ENCODE measurements around the gene CYTH1.

Gene CYTH1

GRCh38 chr17:78667091-78667490 is 115.0 kb downstream of the CYTH1 start:
- Histone ChIP-seq H3K36me3 (ENCODE audit: insufficient read depth) (no peaks in the 10 kb centered on the region), H3K9ac (no peak overlapping the region), H3K79me2 (ENCODE audit: insufficient read depth, low read depth) (no peaks in the 10 kb centered on the region), H4K20me1 (ENCODE audit: insufficient read depth) (no peaks in the 10 kb centered on the region), H2AFZ (ENCODE audit: low read depth) (no peak overlapping the region), H3K4me3 (IDR thresholded peaks at IDR 0.05; ENCODE audit: insufficient read depth, low read depth, low read length) (no peak overlapping the region), H3K27me3 (ENCODE audit: insufficient read depth, low read depth) (no peaks in the 10 kb centered on the region), H3K4me2 (no peak overlapping the region), H3K4me1 (ENCODE audit: low read depth, poor library complexity, severe bottlenecking) (no peaks in the 10 kb centered on the region), H3K27ac (no peak overlapping the region)
- TF ChIP-seq CTCF (conservative IDR thresholded peaks at IDR 0.05; ENCODE audit: low read depth, low read length): no peak

GRCh38 chr17:78665952-78666920 is 115.8 kb downstream of the CYTH1 start:
- Histone ChIP-seq H3K4me2 (no peak overlapping the region), H3K27ac (no peak overlapping the region), H3K9ac (no peak overlapping the region), H4K20me1 (ENCODE audit: insufficient read depth) (no peaks in the 10 kb centered on the region), H3K4me3 (IDR thresholded peaks at IDR 0.05; ENCODE audit: insufficient read depth, low read depth, low read length) (no peak overlapping the region), H2AFZ (ENCODE audit: low read depth) (no peak overlapping the region), H3K4me1 (ENCODE audit: low read depth, poor library complexity, severe bottlenecking) (no peaks in the 10 kb centered on the region), H3K79me2 (ENCODE audit: insufficient read depth, low read depth) (no peaks in the 10 kb centered on the region), H3K36me3 (ENCODE audit: insufficient read depth) (no peaks in the 10 kb centered on the region), H3K27me3 (ENCODE audit: insufficient read depth, low read depth) (no peaks in the 10 kb centered on the region)
- no peak for TF ChIP-seq CTCF (conservative IDR thresholded peaks at IDR 0.05; ENCODE audit: low read depth, low read length)

- no peak overlapping the region for H3K4me2 ChIP-seq
- no peaks in the 10 kb centered on the region for H3K79me2 ChIP-seq (ENCODE audit: insufficient read depth, low read depth)
- H3K4me1 ChIP-seq (ENCODE audit: low read depth, poor library complexity, severe bottlenecking): no peaks in the 10 kb centered on the region
- H3K27me3 ChIP-seq (ENCODE audit: insufficient read depth, low read depth): no peaks in the 10 kb centered on the region
- H3K36me3 ChIP-seq (ENCODE audit: insufficient read depth): no peaks in the 10 kb centered on the region
- no peak overlapping the region for H3K9ac ChIP-seq
- no peak for TF ChIP-seq CTCF (conservative IDR thresholded peaks at IDR 0.05; ENCODE audit: low read depth, low read length)
- H3K4me3 ChIP-seq (IDR thresholded peaks at IDR 0.05; ENCODE audit: insufficient read depth, low read depth, low read length): no peak overlapping the region
- H3K27ac ChIP-seq: no peak overlapping the region
- no peak overlapping the region for H2AFZ ChIP-seq (ENCODE audit: low read depth)
- no peaks in the 10 kb centered on the region for H4K20me1 ChIP-seq (ENCODE audit: insufficient read depth)
Observed at GRCh38 chr17:78665387-78665951, 116.6 kb downstream of the CYTH1 start.

GRCh38 chr17:78664476-78665386 is 117.3 kb downstream of the CYTH1 start:
- H3K27me3 ChIP-seq (ENCODE audit: insufficient read depth, low read depth): no peaks in the 10 kb centered on the region
- no peaks in the 10 kb centered on the region for H3K36me3 ChIP-seq (ENCODE audit: insufficient read depth)
- no peak overlapping the region for H3K9ac ChIP-seq
- H4K20me1 ChIP-seq (ENCODE audit: insufficient read depth): no peaks in the 10 kb centered on the region
- H3K4me2 ChIP-seq: no peak overlapping the region
- H2AFZ ChIP-seq (ENCODE audit: low read depth): no peak overlapping the region
- no peaks in the 10 kb centered on the region for H3K79me2 ChIP-seq (ENCODE audit: insufficient read depth, low read depth)
- no peak for TF ChIP-seq CTCF (conservative IDR thresholded peaks at IDR 0.05; ENCODE audit: low read depth, low read length)
- H3K4me3 ChIP-seq (IDR thresholded peaks at IDR 0.05; ENCODE audit: insufficient read depth, low read depth, low read length): no peak overlapping the region
- H3K4me1 ChIP-seq (ENCODE audit: low read depth, poor library complexity, severe bottlenecking): no peaks in the 10 kb centered on the region
- H3K27ac ChIP-seq: no peak overlapping the region

Measured in KMS-11 (cell line).